Omental fat pad (tissue), 4 donors: ENCODE data around the gene HMG20A. TPM values are rescaled to one million over a fixed set of nuclear protein-coding genes. Genes with fewer than 3 reads are reported as not detected.

Experiments
- ATAC-seq: fragments of 150-250 bp; one replicate; pipeline ENCODE4 v1.9.1; 2016; ENCODE audit warnings: mild to moderate bottlenecking, moderate library complexity; ENCODE audit not compliant: low FRiP score
- DNase-seq: peaks from one replicate; pipeline ENCODE4 v3.0.0-alpha.2; 2019; ENCODE audit warnings: low spot score
- CTCF ChIP-seq, 3 donors: fragments of 450-650 bp; IDR thresholded peaks; one replicate each; pipeline ENCODE4 v1.5.1; 2016 to 2017; ENCODE audit warnings: antibody characterized with exemption in 3 of 3, mild to moderate bottlenecking in 3 of 3, moderate library complexity in 2 of 3
- total RNA-seq, 4 donors: library from RNA; depleted of rRNA; stranded (reverse); fragments of >200 nt; gene quantifications; one replicate each; pipeline ENCODE4 v1.1.0, GENCODE V29; 2016

Gene HMG20A
- total RNA-seq, 4 donors from 2014 or later = 20.2 to 58.3 (median 31.2) TPM

GRCh38 chr15:77384086-77384485 is 36.6 kb upstream of the HMG20A start:
- ATAC-seq = no peak
- no peak for DNase-seq
- TF ChIP-seq CTCF (IDR thresholded peaks at IDR 0.05) = no peak

GRCh38 chr15:77384589-77385359 is 35.9 kb upstream of the HMG20A start:
- TF ChIP-seq CTCF (IDR thresholded peaks at IDR 0.05) = no peak
- ATAC-seq (no peak), DNase-seq (no peak)

- DNase-seq = no peak
- no peak for TF ChIP-seq CTCF (IDR thresholded peaks at IDR 0.05)
- ATAC-seq = no peak
Observed at GRCh38 chr15:77386626-77387025, 34.1 kb upstream of the HMG20A start.

GRCh38 chr15:77387365-77388105 is 33.2 kb upstream of the HMG20A start:
- DNase-seq (no peak), ATAC-seq (no peak)
- no peak for TF ChIP-seq CTCF (IDR thresholded peaks at IDR 0.05)

- ATAC-seq = no peak
- no peak for DNase-seq
- no peak for TF ChIP-seq CTCF (IDR thresholded peaks at IDR 0.05)
Observed at GRCh38 chr15:77391372-77391951, 29.2 kb upstream of the HMG20A start.

DNA sequence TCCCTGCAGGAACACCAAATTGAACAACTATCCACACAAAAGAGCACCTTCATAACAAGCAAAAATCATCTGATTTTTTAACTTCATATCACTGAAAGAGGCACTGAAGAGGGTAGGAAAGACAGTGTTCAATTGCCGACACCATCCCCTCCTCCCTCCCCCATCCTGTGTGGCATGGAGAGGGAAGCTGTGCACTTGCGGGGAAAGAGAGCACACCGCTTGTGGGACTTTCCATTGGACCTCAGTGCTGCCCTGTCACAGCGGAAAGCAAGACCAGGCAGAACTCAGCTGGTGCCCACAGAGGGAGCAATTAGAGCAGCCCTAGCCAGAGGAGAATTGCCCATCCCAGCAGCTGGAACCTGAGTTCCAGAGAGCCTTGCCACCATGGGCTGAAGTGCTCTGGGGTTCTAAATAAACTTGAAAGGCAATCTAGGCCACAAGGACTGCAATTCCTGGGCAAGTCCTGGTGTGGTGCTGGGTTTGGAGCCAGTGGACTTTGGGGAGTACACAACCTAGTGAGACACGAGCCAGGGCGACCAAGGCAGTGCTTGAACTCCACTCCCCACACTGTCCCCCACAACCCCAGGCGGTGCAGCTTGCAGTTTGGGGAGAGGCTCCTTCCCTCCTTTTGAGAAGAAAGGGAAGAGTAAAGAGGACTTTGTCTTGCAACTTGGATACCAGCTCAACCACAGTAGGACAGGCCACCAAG is 27.8 kb upstream of the HMG20A start:
- ATAC-seq (no peak), DNase-seq (no peak)
- no peak for TF ChIP-seq CTCF (IDR thresholded peaks at IDR 0.05)
